ENCODE data around the gene SMIM24.
"Not testable (repeated sequence)": the region's sequence is repeated elsewhere in the genome, so short reads cannot be mapped to it uniquely, and the experiment has no call there.

Gene SMIM24

DNA sequence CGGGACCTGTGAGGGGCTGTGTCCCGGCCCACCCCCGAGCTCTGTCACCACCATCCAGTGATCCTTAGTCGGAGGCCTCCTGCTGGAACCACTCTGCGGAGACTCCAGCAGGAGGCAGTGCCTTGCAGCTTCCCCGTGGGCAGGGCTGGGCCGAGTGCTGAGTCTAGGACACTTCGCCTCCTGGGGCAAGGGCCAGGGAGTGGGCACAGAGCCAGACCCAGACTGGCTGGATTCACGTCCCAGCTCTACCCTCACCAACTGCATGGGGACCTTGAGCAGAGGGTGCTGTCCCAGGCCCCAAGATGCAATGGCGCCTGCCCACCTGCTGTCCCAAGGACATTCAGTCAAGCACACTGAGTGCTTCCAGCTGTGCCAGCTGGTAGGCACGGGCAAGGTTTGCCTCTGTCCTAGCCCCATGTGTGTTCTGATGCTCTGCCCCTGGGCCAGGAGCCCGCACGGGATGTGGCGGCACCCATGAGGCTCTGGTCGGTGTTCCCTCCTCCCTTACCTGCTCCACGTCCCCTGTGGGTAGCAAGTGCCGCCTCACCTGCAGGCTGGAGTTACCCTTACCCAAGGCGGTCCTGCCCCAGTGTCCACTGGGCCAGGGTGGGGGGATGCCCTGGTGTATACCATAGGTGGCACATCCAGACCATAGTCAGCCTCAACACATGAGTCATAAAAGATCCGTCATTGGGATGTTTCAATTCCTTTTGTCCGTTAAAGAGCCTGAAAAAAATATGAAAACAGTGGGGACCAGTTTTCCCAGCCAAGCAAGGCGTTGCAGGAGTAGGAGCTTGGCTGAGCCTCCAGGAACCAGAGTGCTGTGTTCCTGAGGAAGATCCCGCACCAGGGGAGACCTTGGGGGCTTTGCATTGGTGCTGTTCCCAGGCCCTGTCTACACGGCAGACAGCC, 33.2 kb upstream of the SMIM24 start:
- DNase-seq, result no peak

DNA sequence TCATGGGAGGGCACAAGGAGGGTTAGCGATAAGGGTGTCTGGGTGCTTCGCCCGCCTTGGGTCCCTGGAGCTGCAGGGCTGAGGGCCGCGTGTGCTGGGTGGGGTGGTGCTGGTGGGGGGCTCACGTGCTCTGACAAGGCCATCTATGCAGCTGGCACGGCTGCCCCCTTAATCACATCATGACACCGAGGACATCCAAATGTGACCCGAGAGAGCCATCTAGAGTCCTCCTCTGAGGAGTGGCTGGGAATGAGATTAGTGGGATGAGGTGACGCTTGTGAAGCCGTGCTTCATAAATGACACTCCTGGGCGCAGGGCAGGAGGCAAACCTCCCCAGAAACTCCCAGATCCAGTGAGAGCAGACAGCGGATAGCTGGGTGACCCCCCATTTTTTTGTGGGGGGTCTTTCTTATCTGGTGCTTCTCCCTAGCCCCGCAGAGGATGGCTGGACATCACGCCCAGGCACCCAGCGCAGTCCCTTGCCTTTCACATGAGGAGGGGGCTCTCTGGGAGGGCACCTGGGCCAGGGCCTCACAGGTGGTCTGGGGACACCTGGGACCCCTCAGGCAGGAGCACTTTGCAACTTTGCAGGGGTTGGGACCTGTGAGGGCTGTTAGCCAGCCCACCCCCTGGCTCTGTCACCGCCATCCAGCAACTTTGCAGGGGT, 32.4 kb upstream of the SMIM24 start:
- DNase-seq, result no peak

- no peak for DNase-seq
Measured at GRCh38 chr19:3511506-3512251, 31.4 kb upstream of the SMIM24 start.

- no peak for DNase-seq
Measured at GRCh38 chr19:3510727-3511126, 30.4 kb upstream of the SMIM24 start.

DNA sequence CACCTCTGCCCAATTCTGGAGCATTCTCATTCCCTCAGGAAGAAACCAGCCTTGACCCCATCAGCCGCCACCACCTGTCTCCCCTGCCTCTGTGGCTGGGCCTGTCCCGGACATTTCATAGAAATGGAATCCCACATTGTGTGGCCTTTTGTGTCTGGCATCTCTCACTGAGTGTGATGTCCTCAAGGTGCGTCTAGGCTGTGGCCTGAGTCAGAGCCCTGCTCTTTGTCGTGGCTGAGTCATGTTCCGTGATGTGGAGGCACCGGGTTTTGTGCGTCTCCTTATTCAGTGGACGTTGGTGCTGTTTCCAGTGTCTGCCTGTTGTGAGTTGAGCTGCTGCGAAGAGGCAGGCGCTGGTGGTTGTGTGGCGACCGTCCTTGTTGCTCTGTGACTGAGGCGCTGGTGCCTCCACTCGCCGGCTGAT, 29.3 kb upstream of the SMIM24 start:
- no peak for DNase-seq

- no peak for DNase-seq
Measured at GRCh38 chr19:3508771-3509535, 28.6 kb upstream of the SMIM24 start.

DNA sequence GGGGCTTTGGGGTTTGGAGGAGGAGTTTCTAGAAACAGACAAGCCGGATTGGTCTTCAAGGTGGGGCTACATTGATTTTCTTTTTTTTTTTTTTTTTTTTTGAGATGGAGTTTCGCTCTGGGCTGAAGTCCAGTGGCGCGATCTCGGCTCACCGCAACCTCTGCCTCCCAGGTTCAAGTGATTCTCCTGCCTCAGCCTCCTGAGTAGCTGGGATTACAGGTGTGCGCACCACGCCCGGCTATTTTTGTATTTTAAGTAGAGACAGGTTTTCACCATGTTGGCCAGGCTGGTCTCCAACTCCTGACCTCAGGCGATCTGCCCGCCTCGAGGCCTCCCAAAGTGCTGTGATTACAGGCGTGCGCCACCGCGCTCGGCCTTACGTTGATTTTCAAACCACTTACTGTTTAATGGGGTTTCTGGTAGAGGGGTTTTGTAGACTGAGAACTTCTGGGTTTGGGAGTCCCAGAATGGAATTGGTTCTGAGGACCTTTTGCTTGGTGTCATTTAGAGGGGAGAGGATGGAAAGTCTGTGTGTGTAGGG, 27.9 kb upstream of the SMIM24 start:
- not testable (repeated sequence) for DNase-seq

- peak; percentile 49 for DNase-seq
Measured at GRCh38 chr19:3507371-3508120, 27.2 kb upstream of the SMIM24 start.

GRCh38 chr19:3506384-3507340, 26.3 kb upstream of the SMIM24 start:
- DNase-seq, result peak; percentile 18

DNA sequence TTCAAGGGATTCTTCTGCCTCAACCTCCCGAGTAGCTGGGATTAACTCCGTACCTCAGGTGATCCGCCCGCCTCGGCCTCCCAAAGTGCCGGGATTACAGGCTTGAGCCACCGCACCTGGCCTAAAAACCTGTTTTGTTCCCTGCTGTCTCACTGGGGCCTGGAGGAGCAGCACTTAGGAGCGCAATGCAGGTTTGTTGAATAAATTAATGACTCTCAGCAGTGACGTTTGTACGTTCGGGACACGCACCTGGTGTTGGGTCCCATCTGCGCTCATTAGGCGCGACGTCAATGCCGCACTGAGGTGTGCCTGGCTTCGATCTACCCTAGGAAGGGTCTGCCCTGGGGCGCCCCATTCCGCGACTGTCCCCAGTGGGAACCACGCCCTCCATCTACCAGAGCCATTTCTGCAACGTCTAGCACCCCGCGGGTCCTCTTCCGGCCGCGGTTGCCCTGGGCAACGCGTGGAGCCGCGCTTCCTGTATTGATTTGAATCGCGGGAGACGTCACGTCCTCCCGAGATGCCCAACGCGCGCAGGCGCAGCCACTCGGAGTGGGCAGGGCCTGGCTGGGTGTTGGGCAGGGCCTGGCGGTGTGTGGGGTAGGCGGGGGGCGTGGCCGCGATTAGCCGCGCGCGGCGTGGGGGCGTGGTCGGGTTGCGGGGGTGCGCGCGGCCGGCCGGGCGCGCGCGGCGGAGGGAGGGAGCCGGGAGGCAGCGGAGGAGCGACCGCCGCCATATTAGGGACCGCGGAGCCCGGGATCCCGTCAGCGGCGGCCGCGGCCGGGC, 25.5 kb upstream of the SMIM24 start, which contains the start of gene FZR1:
Gene FZR1 (plus strand): TSS at position 714 of the 786 bp plus-strand sequence. CDS start 16,679 bp downstream, outside the sequence.
- peak; percentile 99 for DNase-seq

- DNase-seq, result no peak
Measured at GRCh38 chr19:3504735-3505134, 24.4 kb upstream of the SMIM24 start.

- no peak for DNase-seq
Measured at GRCh38 chr19:3503036-3503572, 22.8 kb upstream of the SMIM24 start.

- no peak for DNase-seq
Measured at GRCh38 chr19:3501780-3502179, 21.5 kb upstream of the SMIM24 start.

GRCh38 chr19:3500429-3501101, 20.2 kb upstream of the SMIM24 start, which contains the start of gene DOHH:
Gene DOHH (minus strand): TSS chr19:3500674. CDS start chr19:3496814, 3,860 bp downstream.
- DNase-seq, result peak; percentile 95

DNA sequence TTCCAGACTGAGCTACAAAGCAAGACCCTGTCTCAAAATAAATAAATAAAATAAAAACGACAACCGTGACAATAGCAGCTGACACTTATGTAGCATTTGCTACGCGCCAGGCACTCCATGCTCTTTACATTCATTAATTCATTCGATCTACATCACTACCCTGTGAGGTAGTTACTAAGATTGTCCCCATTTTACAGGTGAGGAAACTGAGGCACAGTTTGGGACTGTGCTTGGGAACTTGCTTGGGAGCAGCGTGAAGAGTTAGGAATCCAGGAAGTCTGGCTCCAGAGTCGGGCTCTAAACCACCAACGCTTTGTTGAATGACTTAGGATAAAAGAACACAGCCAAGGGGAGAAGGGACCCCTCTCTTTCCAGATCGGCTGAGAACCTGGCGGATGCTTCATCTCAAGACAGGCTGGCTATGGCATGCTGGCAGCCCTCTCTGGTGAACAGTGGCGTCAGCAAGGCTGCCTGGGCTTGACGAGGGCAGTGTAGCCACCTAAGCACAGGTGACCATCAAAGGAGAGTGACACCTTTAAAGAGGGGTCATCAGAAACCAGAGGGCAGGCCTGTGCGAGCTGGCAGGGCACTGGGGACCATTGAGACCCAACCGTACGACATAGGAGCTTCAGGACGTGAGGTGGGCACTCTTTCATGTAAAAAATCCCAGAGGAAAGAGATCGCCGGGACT, 19.6 kb upstream of the SMIM24 start:
- DNase-seq, result no peak

GRCh38 chr19:3497757-3498520, 17.6 kb upstream of the SMIM24 start:
- no peak for DNase-seq
